IPS-NIHi11 (cell line): ENCODE results near the gene NCR3LG1.
"Not testable (repeated sequence)": the region's sequence is repeated elsewhere in the genome, so short reads cannot be mapped to it uniquely, and the experiment has no call there.

Experiments
- DNase-seq: peaks from one replicate; pipeline ENCODE4 v3.0.0; 2012; ENCODE audit warnings: mixed read lengths, low spot score

The NCR3LG1 gene

DNA sequence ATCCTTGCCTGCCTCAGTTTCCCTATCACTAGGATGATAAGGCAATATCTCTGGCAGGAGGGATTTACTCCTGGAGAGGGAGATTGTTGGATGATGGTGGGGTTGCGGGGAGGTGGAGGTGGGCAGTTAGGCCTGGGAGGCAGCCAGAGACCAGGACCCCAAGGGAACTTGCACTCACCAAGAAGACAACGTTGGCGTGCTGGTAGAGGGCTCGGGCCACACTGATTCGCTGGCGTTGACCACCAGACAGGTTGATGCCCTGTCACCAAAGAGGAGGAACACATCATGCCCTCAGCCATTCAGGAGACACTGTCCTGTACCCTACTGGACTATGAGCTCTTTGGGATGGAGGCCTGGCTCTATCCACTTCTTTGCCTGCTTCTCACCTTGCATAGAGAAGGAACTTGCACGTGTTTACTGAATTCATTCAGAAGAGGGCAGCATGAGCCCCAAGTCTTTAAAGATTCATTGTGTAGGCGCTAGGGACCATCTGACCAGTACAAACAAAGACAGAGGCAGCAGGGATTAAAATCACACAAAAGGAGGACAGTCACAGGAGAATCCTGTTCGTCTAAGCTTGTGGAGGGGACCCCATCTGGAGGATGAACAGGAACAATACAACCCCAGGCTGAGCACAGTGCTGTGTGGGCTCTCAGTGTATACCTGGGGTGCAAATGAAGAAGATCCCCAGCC, 61.0 kb downstream of the NCR3LG1 start:
- peak; percentile 50 for DNase-seq

DNA sequence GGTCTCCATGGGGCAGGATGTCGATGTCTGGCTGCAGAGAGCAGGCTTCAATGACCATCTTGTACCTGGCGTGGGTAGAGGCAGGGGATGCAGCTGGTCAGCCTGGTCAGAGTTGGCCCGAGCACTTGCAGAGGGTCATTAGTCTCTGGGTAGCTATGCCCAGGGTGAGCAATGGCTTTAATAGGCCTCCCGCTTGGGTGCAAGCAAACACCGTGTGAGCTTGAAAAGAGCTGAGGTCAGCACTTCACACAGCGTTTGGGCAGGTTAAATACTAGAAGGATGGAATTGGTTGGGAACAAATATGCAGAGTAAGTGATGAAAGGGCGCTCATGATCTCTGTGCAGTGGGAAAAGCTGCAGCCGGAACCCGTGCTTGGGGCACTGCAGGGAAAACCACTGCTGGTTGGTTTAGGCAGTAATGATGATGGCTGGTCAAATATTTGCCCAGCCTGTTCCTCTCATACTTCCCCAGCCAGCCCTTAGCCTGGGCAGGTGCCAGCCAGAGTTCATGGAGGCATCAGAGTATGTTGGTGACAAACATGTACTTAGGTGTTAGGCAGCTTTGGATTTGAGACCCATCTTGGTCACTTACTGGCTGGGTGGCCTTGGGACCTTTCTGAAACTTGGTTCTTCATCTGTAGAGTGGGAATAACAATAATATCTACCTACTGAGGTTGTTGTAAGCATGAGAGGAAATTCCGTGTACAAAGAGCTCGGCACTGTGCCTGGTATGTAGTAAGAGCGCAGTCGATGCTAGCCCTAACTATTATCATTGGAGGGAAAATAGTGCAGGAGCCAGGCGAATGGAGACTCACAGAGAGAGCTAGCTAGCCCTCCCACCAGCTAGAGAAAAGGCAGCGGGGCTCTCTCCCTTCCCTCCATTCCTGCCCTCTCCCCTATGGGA, 62.1 kb downstream of the NCR3LG1 start:
- no peak for DNase-seq

DNA sequence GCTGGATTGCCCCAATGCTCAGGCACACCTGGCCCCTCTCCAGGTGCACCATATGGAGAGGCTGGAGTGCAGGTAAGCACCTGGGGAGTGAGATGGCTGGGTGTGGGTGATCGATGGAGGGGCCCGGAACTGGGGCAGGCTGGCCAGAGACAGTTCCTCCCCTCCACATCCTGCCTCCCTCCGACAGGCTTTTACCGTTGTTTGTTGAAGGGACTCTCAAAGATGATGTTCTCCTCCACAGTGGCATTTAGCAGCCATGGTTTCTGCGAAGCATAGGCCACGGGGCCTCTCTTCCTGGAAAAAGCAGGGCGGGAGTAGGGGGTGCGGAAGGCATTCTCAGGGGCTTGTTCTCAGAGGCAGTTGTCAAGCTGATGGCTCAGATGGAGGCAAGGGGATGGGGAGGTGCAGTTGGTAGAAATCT, 62.7 kb downstream of the NCR3LG1 start:
- DNase-seq = no peak

DNA sequence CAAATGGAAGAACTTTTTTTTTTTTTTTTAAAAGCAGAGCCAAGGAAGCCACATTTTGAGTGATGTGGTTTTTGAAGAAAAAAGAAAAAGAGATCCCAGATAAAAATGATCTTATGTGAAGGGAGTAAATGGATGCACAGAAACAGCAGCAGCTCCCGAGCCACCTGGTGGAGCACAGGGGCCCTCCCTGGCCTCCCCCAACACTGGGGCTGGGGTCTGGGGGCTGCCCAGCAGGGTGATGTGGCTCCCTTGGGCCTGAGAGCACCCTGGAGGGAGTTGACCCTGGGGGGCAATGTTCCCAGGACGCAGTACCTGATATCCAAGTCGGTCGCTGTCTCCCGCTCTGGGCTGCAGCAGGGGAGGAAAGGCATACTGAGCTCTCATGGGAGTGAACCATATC, 63.4 kb downstream of the NCR3LG1 start:
- no peak for DNase-seq

DNA sequence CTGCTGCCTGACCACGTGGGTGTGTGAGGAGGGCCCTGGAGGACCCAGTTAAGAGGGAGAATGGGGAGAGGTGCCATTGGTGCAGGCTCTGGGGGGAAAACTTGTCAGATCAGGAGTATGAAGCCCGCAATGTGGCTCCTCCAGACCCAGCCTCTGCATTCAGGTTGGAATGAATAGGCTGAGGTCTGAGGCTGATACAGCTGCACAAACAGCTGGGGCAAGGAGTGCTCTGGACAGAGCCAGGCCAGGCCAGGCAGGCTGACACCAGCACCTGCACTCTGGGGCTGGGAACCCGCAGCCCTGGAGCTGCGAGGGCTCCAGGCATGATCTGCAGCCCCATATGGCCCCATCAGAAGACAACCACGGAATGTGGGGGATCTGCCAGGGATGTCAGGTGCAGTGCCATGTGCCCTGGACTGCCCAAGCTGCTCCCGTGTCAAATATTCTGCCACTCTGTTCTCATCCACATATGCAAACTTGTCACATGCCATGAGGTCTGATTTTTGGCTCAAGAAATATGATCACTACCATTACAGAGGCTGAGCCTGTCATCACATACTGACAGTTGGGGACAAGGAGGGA, 64.0 kb downstream of the NCR3LG1 start:
- no peak for DNase-seq

DNA sequence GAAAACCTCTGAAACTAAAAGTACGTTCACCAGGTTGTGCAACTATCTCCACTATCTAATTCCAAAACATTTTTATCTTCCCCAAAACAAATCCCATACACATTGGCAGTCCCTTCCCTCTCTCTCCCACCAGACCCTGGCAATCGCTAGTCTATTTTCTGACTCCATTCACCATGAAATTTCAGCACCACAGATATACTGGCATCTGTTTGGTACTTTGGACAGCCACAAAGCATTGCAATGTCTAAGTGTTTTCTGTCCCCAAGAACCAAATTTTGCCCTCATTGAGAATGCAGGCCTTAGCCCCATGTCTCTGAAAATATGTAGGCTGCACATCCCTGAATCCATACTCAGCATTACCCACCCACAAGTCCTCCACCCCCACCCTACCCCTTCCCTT, 64.9 kb downstream of the NCR3LG1 start:
- DNase-seq = no peak

DNA sequence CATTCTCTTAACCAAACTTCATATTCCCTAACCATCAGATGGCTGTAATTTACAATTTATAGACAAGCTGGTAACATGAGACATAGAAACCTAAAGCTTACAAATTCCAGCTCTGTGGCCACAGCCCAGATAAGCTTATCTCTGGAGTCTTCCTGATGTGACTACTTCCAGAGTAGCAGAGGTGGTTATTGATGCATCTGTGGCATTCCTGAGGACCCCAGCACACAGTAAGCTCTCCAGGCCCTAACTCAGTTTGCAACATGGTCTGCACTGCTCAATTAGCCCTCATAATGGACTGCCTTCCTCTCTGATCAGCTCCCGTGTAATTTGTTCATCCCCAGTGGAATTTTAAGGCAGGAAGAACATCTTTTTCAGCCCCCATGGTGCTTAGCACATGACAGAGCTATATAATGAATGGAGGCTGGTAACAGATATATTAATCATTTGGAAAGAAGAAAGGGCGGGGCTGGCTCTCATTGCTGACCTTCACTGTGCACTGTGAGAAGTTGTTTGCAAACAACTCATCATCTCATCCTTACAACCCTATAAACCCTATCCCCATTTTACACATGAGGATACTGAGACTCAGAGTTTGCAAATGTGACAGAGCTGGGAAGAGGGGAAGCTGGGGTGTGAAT, 67.0 kb downstream of the NCR3LG1 start:
- no peak for DNase-seq

DNA sequence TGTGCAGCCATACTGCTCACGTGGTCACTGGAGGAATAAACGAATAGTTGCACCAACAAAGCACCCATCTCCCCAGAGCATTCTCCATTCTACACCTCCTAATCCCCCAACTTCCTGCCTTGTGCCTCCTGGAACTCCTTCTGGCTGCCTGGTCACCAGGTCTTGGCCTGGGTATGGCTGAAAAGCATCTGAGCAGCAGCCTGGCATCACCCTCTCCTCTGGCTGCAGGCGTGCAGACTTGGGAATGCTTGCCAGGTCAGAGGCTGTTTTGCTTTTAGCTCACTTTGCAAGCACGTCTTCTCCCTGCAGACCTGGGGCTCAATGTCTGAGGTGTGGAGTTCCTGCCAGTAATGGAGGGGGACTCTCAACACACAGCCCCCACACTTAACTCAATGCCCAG, 70.2 kb downstream of the NCR3LG1 start:
- no peak for DNase-seq

DNA sequence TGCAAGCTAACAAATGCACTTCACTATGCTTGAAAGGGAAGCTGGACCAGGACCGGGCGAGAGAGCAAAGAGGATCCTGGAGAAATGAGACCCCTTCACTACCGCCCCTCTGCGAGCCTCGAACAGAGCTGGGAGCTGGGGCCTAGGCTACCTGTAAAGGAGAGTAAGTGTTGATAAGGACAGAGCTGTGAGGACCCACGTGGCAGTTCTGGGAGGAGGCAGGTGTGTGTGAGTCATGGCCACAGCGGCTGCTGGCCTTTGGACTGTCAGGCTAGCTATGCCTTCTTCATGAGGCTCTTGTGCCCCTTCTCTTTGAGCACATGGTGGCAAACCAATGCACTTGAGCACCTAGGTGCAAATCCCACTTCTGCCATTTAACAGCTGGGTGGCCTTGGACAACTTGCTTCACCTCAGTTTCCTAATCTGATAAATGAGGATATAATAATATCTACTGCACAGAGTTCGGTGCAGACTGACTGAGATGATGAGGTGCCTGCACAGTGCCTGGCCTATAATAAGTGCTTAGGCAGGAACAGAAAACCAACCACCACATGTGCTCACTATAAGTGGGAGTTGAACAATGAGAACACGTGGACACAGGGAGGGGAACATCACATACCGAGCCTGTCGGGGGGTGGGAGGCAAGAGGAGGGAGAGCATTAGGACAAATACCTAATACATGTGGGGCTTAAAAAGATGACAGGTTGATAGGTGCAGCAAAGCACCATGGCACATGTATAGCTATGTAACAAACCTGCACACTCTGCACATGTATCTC, 72.1 kb downstream of the NCR3LG1 start:
- no peak for DNase-seq

DNA sequence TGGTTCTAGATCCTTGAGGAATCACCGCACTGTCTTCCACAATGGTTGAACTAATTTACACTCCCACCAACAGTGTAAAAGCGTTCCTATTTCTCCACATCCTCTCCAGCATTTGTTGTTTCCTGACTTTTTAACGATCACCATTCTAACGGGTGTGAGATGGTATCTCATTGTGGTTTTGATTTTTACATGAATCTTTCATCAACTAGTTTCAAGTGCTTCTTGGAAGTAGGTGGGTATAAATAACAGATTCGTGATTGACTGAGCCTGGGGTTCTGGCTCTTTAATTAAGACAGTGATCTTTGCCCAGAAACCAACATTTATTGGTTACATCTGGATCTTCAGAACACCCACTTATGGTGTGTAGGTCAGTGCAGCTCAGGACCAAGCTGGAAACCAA, 74.6 kb downstream of the NCR3LG1 start:
- DNase-seq = not testable (repeated sequence)
